Eye (tissue), 1 donor: ENCODE results near the gene SEMA4C.
A peak's percentile ranks its signal among the peaks of the same experiment; 100 is the strongest.
"Not testable (repeated sequence)": the region's sequence is repeated elsewhere in the genome, so short reads cannot be mapped to it uniquely, and the experiment has no call there.

ENCODE experiments used
- DNase-seq: peaks from one replicate; pipeline ENCODE4 v3.0.0-alpha.2; 2015

SEMA4C gene

DNA sequence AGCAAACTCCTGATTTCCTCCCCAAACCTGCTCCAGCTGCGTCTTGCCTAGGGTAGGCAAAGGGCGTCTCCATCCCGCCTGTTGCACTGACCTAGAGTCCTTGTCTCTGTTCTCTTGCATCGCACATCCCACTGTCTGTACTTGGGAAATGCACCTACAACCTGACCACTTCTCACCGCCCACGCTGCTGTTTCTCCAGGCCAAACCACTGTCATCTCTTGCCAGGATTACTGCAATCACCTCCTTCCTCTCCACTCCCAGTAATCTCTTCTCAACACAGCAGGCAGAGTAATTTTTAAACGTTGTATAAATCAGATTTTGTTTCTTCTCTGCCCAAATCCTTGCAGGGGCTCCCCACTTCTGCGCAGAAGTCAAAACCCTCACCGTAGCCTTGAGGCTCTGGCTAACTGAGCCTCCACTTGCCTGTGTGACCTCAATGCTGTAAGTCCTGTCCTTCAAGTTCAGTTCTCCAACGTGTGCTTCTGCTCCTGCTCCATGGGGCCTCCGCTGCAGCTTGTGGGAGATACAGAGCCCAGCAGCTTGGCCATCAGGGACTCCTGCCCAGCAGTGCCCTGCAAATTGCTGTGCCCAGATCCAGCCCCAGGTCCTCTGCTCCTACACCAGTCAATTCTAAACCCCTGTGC, 27.7 kb upstream of the SEMA4C start:
- DNase-seq: no peak

DNA sequence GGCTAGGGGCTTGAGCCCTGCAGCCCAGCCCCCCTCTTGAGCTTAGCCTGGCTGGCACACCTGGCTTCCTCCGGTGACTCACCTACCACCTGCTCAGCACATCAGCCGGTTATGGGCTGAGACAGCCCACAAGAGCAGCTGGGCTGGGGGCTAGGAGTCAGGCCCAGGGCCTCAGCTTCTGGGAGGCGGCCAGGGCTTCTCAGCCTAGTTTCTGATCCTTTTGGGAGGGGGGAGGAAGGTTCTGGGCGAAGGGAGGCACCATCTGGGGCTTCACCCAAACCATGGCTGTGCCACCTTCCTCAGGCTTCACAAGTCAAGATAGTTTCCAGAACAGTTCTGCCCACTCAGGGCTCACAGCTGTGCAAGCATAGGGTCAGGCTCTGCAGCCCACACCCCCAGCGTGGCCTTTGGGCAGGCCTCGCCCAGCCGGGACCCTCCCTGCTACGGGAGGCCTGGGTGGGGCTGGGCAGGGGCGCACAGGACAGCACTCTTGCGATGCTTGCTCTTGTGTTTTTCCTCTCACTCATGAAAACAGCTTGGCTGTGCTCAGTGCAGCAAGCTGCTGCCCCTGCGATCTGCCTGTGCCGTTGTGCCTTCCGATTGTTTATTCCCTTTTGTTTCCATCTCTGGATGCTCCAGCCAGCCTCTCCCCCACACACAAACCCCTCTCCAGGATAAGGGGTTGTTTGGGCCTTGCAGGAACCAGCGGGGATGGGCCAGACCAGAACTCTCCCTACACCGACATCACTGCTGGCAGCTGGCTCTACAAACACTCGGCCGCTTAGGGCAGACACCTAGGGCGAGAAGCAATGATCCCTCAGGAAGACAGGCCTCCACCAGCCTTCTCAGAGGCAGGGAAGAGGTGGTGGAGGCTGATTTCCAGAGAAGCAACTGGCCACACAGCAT, 26.1 kb upstream of the SEMA4C start:
- DNase-seq: no peak

DNA sequence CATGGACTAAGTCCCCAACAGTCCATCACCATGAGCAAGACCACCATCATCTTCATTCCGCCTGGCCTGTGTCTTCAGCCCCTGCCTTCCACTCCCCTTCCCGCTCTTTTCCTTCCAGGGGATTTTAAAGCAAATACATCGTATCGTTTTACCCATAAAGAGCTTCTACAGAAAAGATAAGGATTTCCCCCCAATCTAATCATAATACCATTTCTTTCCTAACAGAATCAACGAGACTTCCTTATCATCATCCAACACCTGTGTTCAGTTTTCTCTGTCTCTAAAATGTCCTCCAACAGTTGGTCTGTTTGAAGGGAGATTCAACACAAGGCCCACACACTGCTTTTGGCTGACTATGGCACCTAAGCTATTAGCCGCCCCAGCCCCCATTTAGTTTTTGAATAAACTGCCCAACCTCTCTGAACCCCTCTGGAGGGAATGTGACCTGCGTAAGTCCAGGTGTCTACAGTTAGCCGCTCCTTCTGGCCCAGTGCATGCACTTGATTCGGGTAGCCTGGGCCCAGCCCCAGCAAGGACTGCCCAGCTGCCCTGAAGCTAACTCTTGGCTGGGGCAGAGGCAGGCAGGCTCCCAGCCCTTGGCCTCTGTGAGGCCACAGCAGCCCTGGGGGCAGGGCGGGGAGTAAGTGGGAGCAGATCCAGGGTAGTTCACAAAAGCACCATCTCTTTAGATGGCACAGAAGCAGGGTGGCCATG, 25.3 kb upstream of the SEMA4C start:
- DNase-seq: no peak

DNA sequence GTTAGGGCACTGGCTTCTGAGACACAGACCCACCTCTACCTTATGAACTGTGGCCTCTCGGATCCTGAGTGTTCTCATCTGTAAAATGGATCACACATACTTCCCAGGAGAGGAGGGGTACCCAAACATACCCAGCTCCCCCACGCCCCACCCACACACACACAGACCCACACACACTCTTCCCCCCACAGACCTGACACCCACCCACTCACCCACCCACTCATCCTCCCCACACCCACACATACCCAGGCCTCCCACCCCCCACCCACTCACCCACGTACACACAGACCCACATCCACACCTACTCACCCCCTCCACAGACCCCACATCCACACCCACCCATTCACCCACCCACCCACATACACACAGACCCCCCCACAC, 24.3 kb upstream of the SEMA4C start:
- DNase-seq: no peak

DNA sequence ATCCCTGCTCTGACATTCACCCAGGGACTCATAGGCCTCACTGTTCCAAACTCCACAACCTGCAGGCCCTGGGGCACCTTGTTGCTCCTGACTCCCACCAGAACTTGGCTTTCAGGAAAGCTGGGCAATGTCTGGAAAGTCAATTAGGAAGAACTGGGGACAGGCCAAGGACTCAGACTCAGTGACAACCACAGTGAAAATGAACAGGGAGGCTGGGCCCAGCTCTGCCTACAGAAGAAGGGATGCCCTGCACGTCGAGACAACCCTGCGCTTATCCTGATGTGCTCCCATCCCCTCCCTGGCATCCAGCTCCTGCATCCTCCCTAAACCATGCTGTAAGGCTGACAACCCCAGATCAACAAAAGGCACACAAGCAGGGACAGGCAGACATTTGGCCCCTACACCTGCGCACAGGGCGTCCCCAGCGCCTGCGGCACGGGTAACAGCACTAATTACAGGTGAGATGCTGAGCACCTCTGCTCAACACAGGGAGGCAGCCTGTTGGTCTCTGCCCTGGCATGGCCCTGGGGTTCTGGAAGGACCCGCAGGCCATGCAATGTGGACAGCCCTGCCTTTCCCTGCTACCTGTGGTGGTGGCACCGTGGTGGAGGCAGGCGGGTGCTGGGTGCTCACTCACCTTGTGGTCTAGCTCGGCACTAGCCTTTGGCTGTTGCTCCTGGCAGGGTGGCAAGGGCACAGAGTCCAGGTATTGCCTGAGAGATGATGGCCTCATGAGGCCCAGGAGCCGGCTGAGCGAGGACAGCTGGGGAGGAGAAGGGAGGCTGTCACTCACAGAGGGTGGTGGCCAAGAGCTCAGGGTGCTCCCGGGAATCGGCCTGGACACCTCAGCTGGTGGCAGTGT, 23.6 kb upstream of the SEMA4C start:
- no peak for DNase-seq

DNA sequence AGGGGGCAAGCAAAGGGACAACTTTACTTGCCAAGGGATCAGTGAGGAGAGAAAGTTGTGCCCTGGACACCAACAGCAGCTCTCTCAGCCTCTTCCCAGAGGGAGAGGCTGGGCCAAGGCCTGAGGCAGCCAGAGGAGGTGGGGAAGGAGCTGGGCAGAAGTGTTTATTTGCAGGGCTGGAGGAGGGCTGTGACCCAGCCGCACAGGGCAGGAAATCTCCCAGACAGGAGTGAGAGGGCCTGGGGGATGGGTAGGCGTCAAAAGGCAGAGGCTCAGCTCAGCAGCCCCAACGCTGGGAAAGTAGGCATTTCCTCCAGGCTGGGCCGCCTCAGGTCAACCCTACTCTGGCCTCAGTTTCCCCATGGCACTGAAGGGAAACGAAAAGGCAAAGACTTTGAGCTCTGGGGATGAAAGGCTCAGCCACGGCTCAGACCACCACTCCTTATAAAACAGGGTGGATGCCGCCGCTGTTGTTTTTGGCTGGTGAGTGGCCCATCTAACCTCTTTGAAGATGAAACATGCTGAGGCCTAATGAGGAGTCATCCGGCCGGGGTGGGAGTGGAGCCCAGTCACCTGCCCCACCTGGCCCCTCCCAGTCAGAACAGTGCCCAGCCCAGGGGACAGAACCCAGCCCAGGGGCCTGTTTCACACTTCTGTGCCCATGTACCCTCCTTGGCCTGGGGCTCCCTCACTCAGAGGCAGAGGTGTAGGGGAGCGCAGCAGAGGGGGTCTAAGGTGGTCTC, 21.9 kb upstream of the SEMA4C start:
- no peak for DNase-seq

DNA sequence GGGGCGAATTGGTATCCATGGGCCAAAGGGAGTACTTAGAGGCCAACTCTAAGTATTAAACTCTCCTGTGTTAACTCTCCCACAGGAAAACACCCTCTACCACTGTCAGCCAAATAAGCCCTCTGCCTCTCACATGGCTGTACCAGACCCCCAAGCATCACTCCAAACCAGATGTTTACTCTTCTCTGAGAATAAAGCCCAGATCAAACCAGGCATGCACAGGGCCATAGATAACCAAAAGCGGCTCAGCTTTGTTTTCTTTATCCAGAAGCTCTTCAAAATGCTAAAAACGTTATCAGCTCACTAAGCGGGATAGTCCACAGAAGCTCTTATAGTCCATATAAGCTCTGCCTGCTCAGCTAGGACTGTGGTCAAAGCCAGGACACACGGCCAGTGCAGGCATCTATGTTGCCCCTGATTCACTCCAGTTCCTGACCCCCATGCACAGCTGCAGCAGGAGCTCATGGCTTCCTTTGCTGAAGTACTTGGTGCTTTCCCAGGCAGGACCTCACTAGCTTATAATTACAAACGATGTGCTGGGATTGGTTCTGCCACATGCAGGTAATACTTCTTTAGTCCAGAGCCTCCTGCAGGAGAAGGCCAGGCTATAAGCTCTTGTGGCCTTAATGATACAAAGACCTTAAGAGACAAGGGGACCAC, 21.0 kb upstream of the SEMA4C start:
- no peak for DNase-seq

DNA sequence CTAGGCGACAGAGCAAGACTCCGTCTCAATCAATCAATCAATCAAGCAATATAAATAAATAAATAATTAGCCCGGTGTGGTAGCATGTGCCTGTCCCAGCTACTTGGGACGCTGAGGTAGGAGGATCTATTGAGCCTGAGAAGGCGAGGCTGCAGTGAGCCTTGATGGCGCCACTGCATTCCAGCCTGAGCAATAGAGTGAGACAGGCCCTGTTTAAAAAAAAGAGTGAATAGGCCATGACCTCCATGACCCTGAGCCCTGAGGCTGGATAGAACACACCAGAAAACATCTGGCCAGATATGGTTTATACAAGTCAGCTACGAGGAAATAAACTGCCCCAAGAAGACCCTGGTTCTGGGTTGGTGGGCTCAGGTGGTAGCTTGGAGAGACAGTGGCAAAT, 20.4 kb upstream of the SEMA4C start:
- DNase-seq: no peak

DNA sequence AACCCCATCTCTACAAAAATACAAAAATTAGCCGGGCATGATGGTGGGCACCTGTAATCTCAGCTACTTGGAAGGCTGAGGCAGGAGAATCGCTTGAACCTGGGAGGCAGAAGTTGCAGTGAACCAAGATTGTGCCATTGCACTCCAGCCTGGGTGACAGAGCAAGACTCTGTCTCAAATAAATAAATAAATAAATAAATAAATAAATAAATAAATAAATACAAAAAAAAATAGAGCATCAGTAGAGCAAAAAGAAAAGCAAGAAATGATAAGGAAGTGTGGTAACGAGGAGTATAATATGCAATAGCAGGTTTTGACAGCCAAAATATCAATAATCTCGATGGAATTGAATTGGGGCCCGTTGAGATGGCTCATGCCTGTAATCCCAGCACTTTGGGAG, 19.6 kb upstream of the SEMA4C start:
- not testable (repeated sequence) for DNase-seq

DNA sequence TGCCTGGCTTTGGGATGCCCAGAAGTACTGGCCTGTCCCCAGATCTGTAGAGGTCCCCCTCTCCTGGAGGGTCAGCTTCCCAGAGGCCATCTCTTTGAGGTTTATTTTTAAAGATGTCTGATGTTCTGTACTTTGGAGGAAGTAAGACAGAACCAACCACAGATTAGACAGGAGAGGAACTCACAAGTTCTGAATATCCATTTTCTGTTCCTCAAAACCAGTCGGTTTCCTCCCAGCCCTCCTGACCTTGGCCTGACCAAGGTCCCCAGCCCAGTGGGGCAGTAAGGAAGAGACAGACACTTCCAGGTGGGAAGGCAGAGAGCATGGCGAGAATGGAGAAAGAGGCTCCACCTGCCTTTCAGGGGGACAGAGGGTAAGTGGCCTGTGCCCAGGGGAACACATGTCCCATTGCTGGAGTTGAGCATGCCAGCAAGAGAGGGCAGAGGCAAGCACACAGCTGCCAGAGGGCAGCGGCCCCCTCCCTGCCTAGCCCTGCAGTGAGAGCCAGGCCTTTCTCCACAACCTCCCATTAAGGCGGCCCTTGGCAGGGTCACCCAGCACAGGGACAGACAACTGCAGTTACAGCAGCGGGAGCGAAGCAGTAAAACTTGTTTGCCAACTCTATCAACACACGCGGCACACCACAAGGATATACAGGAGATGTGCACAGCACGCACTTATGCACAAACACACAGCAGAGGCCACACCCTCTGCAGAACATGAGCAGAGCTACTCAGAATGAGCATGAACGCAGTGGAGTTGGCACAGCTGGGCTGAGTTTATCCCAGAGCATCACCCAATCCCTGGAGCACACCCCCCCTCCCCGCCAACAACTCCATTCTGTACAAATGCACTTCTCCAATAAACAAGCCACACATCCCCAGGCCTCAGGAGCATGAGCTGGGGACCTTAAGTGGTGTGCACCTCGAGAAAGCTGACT, 18.5 kb upstream of the SEMA4C start:
- DNase-seq: no peak

DNA sequence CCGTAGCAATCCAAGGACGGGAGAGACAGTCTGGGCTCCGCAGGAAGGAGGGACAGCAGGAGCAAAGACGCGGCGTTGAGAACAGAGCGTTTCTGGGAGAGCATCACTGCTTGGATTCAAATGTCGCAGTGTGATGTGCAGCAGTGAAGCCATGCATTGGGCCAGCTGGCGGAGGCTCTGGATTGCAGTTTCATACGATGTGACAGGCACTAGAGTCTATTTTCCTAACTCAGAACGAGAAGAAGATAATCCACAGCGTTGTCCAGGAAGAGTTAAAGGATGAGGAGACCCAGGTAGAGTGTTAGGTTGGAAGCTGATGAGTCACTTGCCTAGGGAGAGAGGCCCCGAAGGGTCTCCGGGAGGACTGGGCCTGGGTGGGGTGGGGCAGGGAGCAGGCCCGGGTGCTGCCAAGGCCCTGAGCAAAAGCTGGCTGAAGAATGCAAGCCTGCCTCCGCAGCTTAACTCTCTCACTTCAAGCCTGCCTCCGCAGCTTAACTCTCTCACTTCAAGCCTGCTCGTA, 17.7 kb upstream of the SEMA4C start:
- peak; percentile 61 for DNase-seq

DNA sequence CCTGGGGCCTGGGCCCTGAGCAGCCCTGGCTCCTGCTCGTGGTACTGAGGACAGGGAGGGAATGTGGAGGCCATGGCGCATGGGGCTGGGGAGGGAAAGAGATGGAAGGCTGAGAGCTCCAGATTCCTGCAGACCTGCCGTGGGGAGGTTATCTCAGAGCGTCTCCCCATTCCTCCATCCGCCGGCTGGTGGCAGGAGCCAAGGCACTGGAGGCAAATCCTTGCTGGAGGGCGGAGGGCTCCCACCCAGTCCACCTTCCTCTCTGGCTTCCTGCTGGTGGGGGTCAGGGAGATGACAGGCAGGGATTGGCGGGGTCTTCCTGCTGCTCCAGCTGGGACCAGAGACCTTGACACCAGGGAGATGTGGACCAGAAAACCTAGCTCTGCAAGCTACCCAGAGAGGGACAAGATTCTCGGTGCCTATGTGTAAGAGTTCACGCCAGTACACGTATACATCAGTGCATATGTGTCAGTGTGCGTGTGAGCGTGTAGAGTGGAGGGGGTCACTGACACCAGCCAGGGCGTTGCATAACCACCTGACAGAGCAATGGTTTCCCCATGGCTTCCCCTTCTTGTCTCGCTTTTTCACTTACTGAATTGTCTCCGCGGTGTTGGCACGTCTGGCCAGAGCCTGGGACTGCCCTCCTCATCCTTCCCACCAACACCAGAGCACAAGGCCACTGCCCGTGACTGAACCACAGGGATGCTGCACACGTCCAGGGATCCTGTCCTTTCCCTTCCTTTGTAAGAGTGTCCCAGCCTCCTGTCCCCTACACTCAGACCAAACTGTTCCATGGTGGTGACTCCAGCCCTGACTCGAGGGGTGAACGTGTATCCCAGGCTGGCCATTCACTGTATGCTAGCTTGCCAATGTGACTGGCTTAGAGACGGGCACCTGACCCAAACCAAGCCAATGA, 15.8 kb upstream of the SEMA4C start:
- DNase-seq: no peak

DNA sequence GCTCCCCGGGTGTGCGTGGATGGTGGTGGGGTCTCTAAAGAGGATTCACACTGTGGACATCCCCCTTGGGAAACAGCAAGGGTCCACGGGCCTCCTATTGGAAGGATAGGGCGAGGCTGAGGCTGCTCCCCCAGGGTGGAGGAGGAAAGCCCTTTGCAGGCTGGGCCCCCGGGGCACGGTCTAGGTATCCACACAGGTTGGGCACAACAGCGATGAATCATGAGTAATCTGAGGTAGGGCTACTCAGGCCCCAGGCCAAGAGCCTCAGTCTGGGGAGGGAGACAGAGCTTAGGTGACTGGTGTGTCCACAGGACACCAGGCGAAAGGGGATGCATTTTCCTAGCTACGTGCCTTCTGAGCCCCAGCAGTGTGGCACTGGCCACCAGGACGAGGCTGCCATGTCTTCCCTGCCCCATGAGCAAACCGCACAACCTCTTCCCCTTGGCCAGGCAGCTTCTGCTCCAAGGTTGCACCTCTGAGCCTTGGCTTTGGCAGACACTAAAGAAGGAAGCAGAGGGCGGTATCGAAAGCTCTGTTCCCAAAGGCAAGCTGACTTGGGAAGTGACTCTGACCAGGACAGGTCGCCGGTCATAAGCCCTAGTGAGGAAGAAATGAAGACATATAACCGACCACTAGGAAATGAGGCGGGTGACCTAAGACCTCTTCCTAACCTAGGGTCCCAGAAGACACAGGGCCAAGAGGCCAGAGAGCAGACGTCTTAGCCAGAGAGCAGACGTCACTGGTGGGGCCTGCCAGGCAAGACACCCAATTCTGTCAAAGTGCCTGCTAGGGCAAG, 14.6 kb upstream of the SEMA4C start:
- DNase-seq: no peak

DNA sequence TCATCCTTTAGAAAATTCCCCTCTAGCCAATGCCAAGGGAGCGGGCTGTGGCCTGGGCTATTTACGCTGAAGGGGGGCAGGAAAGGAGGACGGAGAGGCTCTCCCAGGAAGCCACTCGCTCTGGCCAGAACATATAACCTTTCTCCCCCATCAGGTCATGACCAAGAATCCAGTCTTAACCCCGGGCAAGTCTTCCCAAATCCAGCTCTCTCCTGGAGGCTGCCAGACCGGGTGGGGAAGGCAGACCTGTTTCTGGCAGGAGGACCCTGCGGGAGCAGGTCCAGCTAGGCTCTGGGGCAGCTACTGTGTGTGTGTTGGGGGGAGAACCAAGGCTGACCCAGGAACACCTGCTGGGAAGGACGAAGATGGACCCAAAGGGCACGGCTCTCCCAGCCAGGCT, 13.4 kb upstream of the SEMA4C start:
- DNase-seq: no peak

DNA sequence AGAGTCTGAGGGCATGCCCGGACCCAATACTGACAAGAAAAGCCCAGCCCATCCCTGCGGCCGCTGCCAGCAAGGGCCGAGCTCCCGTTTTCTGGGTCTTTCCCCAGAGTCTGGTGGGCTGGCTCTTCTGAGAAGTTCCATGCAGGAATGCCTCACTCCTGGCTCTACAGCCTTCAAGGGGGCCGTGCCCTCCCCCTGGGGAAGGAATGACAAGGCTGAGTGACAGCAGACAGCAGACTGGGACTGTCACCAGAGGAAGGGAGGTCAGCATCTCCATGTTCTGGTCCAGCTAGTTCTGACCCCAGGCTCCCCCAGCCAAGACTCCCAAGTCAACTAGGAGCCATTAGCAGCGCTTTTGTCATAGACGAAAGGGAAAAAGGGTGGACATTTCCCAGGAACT, 13.0 kb upstream of the SEMA4C start:
- no peak for DNase-seq

DNA sequence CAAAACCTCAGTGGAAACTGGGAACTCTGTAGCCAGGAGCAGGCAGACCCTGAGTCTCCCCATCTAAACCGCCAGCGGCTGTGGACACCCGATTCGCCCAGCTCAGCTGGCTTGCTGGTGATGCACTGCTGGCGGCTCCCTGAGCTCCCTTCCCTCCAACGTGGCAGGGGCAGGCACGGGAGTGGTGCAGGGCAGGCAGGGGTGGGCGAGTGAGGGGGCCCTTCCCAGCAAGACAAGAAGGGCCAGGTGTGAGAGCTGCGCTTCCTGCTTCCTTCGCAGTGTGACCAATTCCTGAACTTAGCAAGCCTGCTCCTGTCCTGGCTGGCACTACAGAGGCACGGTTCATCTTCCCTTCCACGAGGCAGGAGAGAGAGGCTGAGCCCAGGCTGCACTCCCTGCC, 12.3 kb upstream of the SEMA4C start:
- DNase-seq: peak; percentile 52

DNA sequence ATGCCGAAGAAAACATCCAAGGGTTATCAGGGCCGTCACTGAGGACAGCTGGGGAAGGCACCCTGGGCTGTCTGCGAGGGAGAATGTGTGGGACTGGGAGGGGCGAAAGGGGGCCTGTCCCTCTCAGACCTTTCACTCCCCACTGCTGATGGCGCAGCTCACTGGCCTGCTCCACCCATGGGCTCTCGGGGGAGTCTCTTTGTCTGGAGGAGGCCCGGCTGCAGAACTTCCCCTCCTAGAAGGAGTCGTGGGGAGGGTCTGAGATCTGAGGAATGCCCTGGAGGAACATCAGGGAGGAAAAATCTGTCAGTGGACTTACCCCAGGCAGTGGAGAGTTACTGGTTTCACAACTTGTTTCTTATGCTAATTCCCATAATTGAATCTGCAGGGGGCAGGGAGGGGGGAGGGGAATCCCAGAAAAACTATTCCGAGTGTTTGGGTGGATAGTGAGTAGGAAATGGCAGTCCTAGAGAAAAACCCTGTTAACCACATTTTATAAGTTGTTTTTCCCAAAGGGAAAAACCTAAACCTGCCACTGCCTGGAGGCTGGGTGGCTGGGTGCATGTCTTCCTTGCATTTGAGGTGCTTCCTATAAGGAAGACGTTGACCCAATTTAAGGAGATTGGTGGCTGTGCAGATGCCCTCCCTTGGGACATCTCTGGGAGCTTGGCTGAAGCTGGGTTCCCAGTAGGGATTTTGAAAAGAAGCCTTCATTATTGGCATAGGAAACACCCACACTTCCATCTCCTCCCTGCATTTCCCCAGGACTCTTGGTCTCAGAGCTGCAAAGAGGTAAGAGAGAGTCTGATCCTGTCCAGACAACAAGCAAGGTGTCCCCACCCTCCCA, 11.7 kb upstream of the SEMA4C start:
- peak; percentile 49 for DNase-seq
